CD14-positive monocyte (primary cell): ENCODE data around the gene ZNF423. TPM values are rescaled to one million over a fixed set of nuclear protein-coding genes. Genes with fewer than 3 reads are reported as not detected.

Experiments
- DNase-seq, 3 donors: peaks; one replicate each; pipeline ENCODE4 v3.0.0-alpha.2; 2011 to 2022
- H2AFZ ChIP-seq: 2 replicates; pipeline ENCODE4 v1.6.0; 2012; ENCODE audit warnings: mild to moderate bottlenecking, low read depth, low read length, inconsistent platforms; ENCODE audit not compliant: insufficient read depth, poor library complexity, severe bottlenecking
- H3K27ac ChIP-seq, 2 donors: 1 replicate in 1 of 2; 2 replicates in 1 of 2; pipeline ENCODE4 v1.5.1; 2012 to 2013; ENCODE audit warnings: low read length in 2 of 2, control low read depth in 1 of 2, inconsistent platforms in 1 of 2, low read depth in 1 of 2, mild to moderate bottlenecking in 1 of 2
- H3K27me3 ChIP-seq, 2 donors: one replicate each; pipeline versions ENCODE4 v1.6.0 to v1.6.1; 2011 to 2013; ENCODE audit warnings: low read length in 2 of 2; ENCODE audit not compliant: control insufficient read depth in 2 of 2, insufficient read depth in 2 of 2
- H3K36me3 ChIP-seq, 2 donors: replicated peaks in 1 of 2; 1 replicate in 1 of 2; 2 replicates in 1 of 2; pipeline versions ENCODE4 v1.5.1 to v1.6.1; 2012 to 2013; ENCODE audit warnings: low read length in 2 of 2, control low read depth in 1 of 2, inconsistent platforms in 1 of 2, mild to moderate bottlenecking in 1 of 2; ENCODE audit not compliant: insufficient read depth in 2 of 2, control insufficient read depth in 1 of 2
- H3K4me1 ChIP-seq, 2 donors: 1 replicate in 1 of 2; 2 replicates in 1 of 2; pipeline versions ENCODE4 v1.5.1 to v1.6.1; 2012 to 2013; ENCODE audit warnings: low read length in 2 of 2, control low read depth in 1 of 2, inconsistent platforms in 1 of 2, mild to moderate bottlenecking in 1 of 2, moderate library complexity in 1 of 2; ENCODE audit not compliant: insufficient read depth in 2 of 2, control insufficient read depth in 1 of 2
- H3K4me2 ChIP-seq: replicated peaks from 2 replicates; pipeline ENCODE3; 2012; ENCODE audit warnings: low read length, moderate library complexity, mild to moderate bottlenecking; ENCODE audit not compliant: poor library complexity, severe bottlenecking; ENCODE audit errors: extremely low read depth
- H3K4me3 ChIP-seq, 3 experiments: fragments of 200-600 bp in 1 of 3; sonication (generic) in 1 of 3; replicated peaks in 1 of 3; 1 replicate in 2 of 3; 2 replicates in 1 of 3; pipeline ENCODE4 v1.5.1; 2011 to 2013; ENCODE audit warnings: low read length in 3 of 3, mild to moderate bottlenecking in 3 of 3, control low read depth in 2 of 3, low read depth in 2 of 3, inconsistent platforms in 1 of 3, moderate library complexity in 1 of 3
- H3K79me2 ChIP-seq: 2 replicates; pipeline ENCODE4 v1.6.0; 2012; ENCODE audit warnings: mild to moderate bottlenecking, control low read depth, inconsistent platforms, low read length, moderate library complexity; ENCODE audit not compliant: insufficient read depth
- H3K9ac ChIP-seq: 2 replicates; pipeline ENCODE4 v1.6.0; 2017; ENCODE audit warnings: low read length, mild to moderate bottlenecking; ENCODE audit not compliant: insufficient read depth, poor library complexity, severe bottlenecking
- H3K9me3 ChIP-seq, 2 donors: replicated peaks in 1 of 2; 1 replicate in 1 of 2; 2 replicates in 1 of 2; pipeline versions ENCODE4 v1.5.1 to v1.6.1; 2012 to 2013; ENCODE audit warnings: low read length in 2 of 2, control low read depth in 1 of 2; ENCODE audit not compliant: control insufficient read depth in 1 of 2, insufficient read depth in 1 of 2
- H4K20me1 ChIP-seq: 2 replicates; pipeline ENCODE4 v1.6.0; 2012; ENCODE audit warnings: mild to moderate bottlenecking, low read length, control low read depth, moderate library complexity; ENCODE audit not compliant: insufficient read depth
- H3K27ac Mint-ChIP-seq, 7 donors: one replicate each; pipeline ENCODE4 v1.8.0; 2020; ENCODE audit warnings: mild to moderate bottlenecking in 7 of 7, mixed read lengths in 7 of 7, moderate library complexity in 6 of 7, inconsistent platforms in 2 of 7
- H3K27me3 Mint-ChIP-seq, 3 donors: one replicate each; pipeline ENCODE4 v1.8.0; 2021 to 2022; ENCODE audit warnings: low read depth in 3 of 3, mild to moderate bottlenecking in 3 of 3, mixed read lengths in 3 of 3, moderate library complexity in 3 of 3, inconsistent platforms in 1 of 3
- H3K36me3 Mint-ChIP-seq, 2 donors: one replicate each; pipeline ENCODE4 v1.8.0; 2020; ENCODE audit warnings: mixed read lengths in 2 of 2, inconsistent platforms in 1 of 2, mild to moderate bottlenecking in 1 of 2
- H3K4me1 Mint-ChIP-seq: one replicate; pipeline ENCODE4 v1.8.0; 2020; ENCODE audit warnings: mild to moderate bottlenecking, mixed read lengths
- H3K4me3 Mint-ChIP-seq, 2 donors: one replicate each; pipeline ENCODE4 v1.8.0; 2020; ENCODE audit warnings: mild to moderate bottlenecking in 2 of 2, mixed read lengths in 2 of 2, moderate library complexity in 1 of 2
- H3K9me3 Mint-ChIP-seq, 7 donors: one replicate each; pipeline ENCODE4 v1.8.0; 2020 to 2022; ENCODE audit warnings: mixed read lengths in 7 of 7, mild to moderate bottlenecking in 6 of 7, moderate library complexity in 6 of 7, inconsistent platforms in 2 of 7
- CTCF ChIP-seq: fragments of 200-600 bp; IDR thresholded peaks from one replicate; pipeline ENCODE4 v1.8.0; 2022; ENCODE audit warnings: antibody characterized with exemption, mild to moderate bottlenecking
- WGBS: methylation state at CpG from one replicate; pipeline ENCODE4 v1.1.5; 2013; ENCODE audit warnings: missing lambda C conversion rate; ENCODE audit not compliant: insufficient coverage; 5-methylcytosine and 5-hydroxymethylcytosine counted together
- intact Hi-C, 2 donors: fragments of 100-400 bp; cut with micrococcal nuclease; formaldehyde crosslinking; loops; one replicate each; pipeline versions ENCODE4 v1.15.0 to v1.15.1; 2023
- polyA plus RNA-seq, 3 donors: library from polyadenylated mRNA; depleted of rRNA in 1 of 3; unstranded in 2 of 3; stranded (reverse) in 1 of 3; fragments of 300-500 nt in 2 of 3; fragments of >200 nt in 1 of 3; fragmentation: Illumina TruSeq in 2 of 3; gene quantifications; 1 replicate in 2 of 3; 2 replicates in 1 of 3; pipeline ENCODE4 v1.2.3, GENCODE V29; 2012 to 2021

Gene ZNF423
- polyA plus RNA-seq, 3 donors, result not detected

- H3K27ac Mint-ChIP-seq, result no peak overlapping the region
- Histone ChIP-seq H4K20me1 (no peaks in the 10 kb centered on the region), H2AFZ (no peak overlapping the region), H3K4me1 (no peaks in the 10 kb centered on the region), H3K79me2 (no peaks in the 10 kb centered on the region), H3K9me3 (peaks cover 0 to 5% of the 10 kb centered on the region in 2 donors), H3K27ac (no peak overlapping the region), H3K36me3 (no peaks in the 10 kb centered on the region), H3K27me3 (no peaks in the 10 kb centered on the region), H3K4me3 (no peak overlapping the region), H3K9ac (no peak overlapping the region), H3K4me2 (no peak overlapping the region)
- no peaks in the 10 kb centered on the region for H3K36me3 Mint-ChIP-seq
- peaks cover 0 to 2% (median 1%) of the 10 kb centered on the region in 7 donors for H3K9me3 Mint-ChIP-seq
- intact Hi-C loops, result no loop called here
- peaks cover 0 to 3% (median 2%) of the 10 kb centered on the region in 3 donors for H3K27me3 Mint-ChIP-seq
- TF ChIP-seq CTCF, result no peak
- DNase-seq, result no peak
- no peaks in the 10 kb centered on the region for H3K4me1 Mint-ChIP-seq
- H3K4me3 Mint-ChIP-seq, result no peak overlapping the region
- 97% methylated on average over 4 of the region's 7 CpGs for WGBS
Measured at GRCh38 chr16:49629851-49630250, 226.1 kb downstream of the ZNF423 start.

GRCh38 chr16:49628148-49628547 is 227.8 kb downstream of the ZNF423 start:
- Histone ChIP-seq H3K4me2 (no peak overlapping the region), H3K27me3 (no peaks in the 10 kb centered on the region), H3K4me1 (no peaks in the 10 kb centered on the region), H3K9ac (no peak overlapping the region), H3K27ac (no peak overlapping the region), H3K9me3 (peaks cover 0 to 5% of the 10 kb centered on the region in 2 donors), H4K20me1 (no peaks in the 10 kb centered on the region), H3K36me3 (no peaks in the 10 kb centered on the region), H3K79me2 (no peaks in the 10 kb centered on the region), H3K4me3 (no peak overlapping the region), H2AFZ (no peak overlapping the region)
- Mint-ChIP-seq H3K4me1 (no peaks in the 10 kb centered on the region), H3K27ac (no peak overlapping the region), H3K36me3 (no peaks in the 10 kb centered on the region), H3K9me3 (peaks cover 0 to 2% (median 1%) of the 10 kb centered on the region in 7 donors), H3K4me3 (no peak overlapping the region), H3K27me3 (peaks cover 0 to 3% (median 0%) of the 10 kb centered on the region in 3 donors)
- DNase-seq, result no peak
- WGBS, result 78% methylated on average over 3 of the region's 3 CpGs
- no peak for TF ChIP-seq CTCF
- intact Hi-C loops, result no loop called here
